ENCODE measurements around the gene AVPR2.

AVPR2 gene

GRCh38 chrX:153932220-153932915 is 27.9 kb downstream of the AVPR2 start:
- DNase-seq (ENCODE audit: low read depth in 3 of 3), result no peak

DNA sequence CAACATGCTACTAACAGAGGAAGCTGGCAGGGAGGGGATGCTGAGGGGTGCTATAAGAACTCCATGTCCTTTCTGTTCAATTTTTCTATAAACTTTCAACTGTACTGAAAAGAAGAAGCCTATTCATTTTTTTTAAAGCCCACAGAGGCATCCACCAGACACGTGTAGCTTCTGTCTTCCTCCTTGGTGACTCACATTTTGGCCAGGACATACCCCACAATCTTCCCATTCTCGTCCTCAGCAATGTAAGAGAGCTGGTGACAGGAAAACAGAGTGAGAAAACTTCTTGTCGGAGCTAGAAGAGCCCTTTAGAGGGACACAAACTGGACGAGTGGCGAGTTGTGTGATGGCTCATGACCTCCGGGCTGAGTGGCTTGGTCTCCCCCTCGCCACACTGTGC is 29.3 kb downstream of the AVPR2 start:
- DNase-seq (ENCODE audit: low read depth in 3 of 3), result no peak

GRCh38 chrX:153934148-153934761 is 29.8 kb downstream of the AVPR2 start:
- no peak for DNase-seq (ENCODE audit: low read depth in 3 of 3)

DNA sequence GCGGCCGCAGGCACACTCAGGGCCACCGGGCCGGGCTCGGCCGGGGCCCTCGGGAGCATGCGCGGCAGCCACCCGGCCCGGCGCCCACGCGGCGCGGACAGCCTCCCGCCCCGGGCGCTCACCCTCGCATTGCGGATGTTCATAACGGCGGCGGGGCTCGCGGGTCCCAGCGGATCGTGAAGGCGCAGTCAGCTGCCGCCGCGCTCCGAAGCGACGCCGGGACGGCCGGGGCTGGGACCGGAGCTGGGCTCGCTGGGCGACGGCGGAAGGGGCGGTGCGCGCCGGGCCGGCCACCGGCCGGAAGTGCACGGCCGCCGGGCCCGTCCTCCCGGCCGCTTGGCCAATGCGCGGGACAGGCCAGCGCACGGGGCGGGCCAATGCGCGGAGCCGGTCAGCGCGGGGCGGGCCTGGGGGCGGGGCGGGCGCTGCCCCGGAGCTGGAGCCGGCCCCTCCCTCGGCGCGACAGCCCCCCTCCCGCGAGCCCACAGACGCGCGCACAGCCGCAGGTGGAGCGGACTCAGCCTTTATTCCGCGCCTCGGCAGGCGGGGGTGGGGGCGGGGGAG is 30.4 kb downstream of the AVPR2 start, which contains the start of gene NAA10:
NAA10 (minus strand) TSS at position 276 of the 564 bp plus-strand sequence; CDS start at position 143, 133 bp downstream.
- peak in 1 of 3 experiments; percentile 64 for DNase-seq (ENCODE audit: low read depth in 3 of 3)

DNA sequence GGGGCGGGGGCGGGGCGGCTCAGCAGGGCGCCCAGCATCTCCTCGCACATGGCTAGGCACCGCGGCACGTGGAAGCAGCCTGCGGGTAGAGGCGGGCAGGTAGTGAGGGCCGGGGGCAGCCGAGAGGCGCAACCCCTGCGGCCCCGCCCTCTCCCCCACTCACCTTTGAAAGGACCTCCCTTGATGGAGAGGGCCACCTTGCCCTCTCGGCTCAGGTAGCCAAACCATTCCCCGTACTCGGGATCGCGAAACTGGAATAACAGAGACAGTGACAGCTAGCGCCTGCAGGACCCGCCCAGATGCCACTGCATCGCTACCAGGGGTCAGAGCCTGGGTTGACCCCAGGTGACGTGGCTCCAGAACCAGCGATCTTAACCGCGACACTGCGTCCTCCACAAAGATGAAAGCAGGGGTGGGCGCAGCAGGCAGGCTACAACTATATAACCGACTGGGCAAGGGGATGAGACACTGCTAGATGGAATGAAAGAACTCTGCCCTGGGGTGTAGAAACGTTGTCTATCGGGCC is 30.9 kb downstream of the AVPR2 start:
- no peak for DNase-seq (ENCODE audit: low read depth in 3 of 3)

DNA sequence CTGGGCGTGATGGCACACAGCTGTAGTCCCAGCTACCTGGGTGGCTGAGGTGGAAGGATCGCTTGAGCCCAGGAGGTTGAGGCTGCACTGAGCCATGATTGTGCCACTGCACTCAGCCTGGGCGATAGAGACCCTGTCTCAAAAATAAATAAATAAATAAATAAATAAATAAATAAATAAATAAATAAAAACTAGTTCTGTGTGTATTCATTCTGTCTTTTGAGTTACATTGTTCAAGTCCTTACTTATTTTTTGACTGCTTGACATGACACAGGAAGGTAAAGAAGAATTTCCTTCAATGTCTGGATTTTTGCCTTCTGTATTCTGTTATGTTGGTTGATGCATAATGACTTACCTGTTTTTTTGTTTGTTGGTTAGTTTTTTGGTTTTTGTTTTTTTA is 32.6 kb downstream of the AVPR2 start:
- no peak for DNase-seq (ENCODE audit: low read depth in 3 of 3)

DNA sequence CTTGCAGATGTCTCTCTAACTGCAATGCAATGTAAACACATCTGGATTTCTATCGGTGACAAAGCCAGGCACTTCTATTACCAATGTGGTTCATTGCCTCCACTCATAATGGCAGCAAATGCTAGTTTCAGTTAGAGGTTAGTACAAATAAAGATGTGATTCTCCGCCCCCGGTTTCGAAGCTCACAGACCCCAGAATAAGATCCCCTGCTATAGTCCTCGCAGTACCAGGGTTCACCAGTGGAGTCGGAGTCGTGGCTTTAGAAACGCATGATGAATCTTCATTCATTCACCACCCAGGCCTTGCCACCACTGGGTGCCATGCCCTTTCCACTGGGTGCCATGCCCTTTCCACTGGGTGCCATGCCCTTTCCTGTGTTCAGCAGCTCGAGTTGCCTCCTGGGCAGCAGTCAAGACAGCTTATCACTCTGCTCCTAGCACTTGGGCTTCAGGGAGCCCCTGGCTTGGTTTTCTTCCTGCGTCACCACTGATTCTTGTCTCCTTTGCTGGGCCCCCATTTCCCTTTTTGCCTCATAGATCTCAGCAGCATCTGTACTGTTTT is 33.8 kb downstream of the AVPR2 start:
- DNase-seq (ENCODE audit: low read depth in 3 of 3), result no peak

GRCh38 chrX:153939573-153939972 is 35.1 kb downstream of the AVPR2 start:
- no peak for DNase-seq (ENCODE audit: low read depth in 3 of 3)

DNA sequence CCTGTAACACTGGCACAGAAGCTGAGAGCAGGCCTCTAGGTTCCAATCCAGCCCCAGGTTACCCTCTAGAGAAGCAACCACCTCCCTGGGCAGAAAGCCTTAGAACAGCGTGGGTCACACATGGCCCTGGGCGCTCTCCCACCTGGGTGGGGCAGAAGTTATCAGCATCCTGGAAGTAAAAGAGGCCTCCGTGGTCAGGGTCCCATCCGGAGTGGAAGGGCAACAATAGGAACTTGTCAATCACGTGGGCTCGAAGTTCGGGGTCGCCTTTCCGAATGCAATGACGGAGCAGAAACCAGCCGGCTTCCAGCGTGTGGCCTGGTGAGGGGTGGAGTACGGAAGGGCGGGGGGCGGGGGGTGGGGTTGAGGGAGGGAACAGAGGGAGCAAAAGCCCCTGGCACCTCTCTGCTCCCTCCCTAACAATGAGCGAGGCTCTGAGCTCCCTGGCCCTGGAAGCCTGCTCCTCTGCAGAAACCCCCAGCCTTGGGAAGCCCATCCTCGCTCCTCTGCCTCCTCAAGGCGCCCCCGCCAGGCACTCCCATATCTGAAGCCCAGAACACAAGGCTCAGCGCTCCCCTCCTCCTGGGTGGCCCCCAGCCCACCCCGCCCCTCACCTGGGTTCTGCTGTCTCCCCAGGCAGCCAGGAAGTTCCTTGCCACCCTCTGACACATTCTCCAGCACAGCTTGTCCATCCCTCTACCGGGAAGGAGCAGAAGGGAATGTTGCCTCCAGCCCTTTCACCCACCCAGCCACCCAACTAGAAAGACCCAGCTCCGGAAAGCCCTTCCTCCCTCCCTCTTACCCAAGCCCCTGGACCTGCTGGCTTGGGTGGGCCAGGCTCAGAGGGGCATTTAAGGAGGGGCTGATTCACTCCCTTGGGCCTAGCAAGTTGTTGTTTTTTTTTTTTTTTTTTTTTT is 37.1 kb downstream of the AVPR2 start:
- DNase-seq (ENCODE audit: low read depth in 3 of 3), result no peak

DNA sequence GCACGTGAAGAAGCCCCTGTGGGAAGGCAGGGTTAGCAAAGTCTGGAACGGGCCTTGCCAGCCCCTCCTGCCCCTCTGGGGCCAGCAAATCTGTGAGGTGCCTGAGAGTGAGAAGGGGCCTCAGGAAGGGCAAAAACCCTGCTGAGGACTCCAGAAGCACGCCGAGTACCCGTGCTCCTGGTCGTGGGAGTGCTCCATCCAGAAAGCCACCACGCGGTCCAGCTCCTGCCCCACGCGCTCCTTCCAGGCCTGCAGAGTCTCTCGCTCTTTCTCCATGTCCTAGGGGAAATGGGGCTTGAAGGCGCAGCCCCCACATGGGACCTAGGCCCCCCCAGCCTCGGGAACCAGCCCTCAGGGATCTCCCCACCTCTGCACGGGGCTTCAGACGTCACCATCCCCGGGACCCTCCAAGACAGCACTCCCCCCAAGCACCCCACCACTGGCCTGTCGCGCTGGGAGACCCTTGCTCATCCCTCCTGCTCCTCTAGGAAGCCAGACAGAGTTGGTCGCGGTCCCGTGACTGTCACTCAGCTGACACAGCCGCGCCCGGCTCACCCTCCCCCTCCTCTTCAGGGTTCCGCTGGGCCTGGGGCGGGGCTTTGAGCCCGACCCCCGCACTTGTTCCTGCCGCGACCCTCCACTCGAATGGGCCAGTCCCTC is 39.8 kb downstream of the AVPR2 start, which contains the start of gene RENBP:
RENBP (minus strand) TSS at position 504 of the 660 bp plus-strand sequence; CDS start at position 471, 33 bp downstream.
- DNase-seq (ENCODE audit: low read depth in 3 of 3), result no peak

DNA sequence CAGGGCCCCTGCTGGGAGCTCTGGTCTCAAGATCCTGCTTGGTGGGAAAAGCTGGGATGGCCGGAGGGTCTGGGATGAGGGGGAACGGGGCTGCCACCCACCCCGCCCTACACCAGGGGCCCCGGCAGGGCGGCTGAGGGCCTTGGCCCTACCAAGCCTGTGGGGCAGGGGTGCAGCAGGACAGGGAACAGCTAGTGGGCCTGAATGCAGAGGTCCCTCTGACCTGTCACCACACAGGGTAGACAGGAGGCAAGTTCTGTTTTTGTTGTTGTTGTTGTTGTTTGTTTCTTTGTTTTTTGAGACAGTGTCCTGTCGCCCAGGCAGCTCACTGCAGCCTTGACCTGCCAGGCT is 40.3 kb downstream of the AVPR2 start:
- no peak for DNase-seq (ENCODE audit: low read depth in 3 of 3)

GRCh38 chrX:153945956-153946943 is 41.8 kb downstream of the AVPR2 start:
- DNase-seq (ENCODE audit: low read depth in 3 of 3), result no peak

GRCh38 chrX:153947009-153947769 is 42.7 kb downstream of the AVPR2 start:
- peak in 2 of 3 experiments; percentile 47 to 75 for DNase-seq (ENCODE audit: low read depth in 3 of 3)

GRCh38 chrX:153948002-153948466 is 43.6 kb downstream of the AVPR2 start:
- DNase-seq (ENCODE audit: low read depth in 3 of 3), result no peak

- DNase-seq (ENCODE audit: low read depth in 3 of 3), result no peak
These were observed 44.7 kb downstream of the AVPR2 start for GRCh38 chrX:153948847-153949805.

GRCh38 chrX:153950127-153950526 is 45.7 kb downstream of the AVPR2 start:
- no peak for DNase-seq (ENCODE audit: low read depth in 3 of 3)

- DNase-seq (ENCODE audit: low read depth in 3 of 3), result no peak
These were observed 47.4 kb downstream of the AVPR2 start for GRCh38 chrX:153951683-153952372.
